Hematopoietic multipotent progenitor cell treated with erythropoietin and hydrocortisone succinate and interleukin-3 and kit ligand, for 4 days (in vitro differentiated cells): ENCODE data around the gene DLAT.
A peak's percentile ranks its signal among the peaks of the same experiment; 100 is the strongest.

Experiments
- DNase-seq: peaks from one replicate; pipeline ENCODE4 v3.0.0-alpha.2; 2015

DLAT gene

DNA sequence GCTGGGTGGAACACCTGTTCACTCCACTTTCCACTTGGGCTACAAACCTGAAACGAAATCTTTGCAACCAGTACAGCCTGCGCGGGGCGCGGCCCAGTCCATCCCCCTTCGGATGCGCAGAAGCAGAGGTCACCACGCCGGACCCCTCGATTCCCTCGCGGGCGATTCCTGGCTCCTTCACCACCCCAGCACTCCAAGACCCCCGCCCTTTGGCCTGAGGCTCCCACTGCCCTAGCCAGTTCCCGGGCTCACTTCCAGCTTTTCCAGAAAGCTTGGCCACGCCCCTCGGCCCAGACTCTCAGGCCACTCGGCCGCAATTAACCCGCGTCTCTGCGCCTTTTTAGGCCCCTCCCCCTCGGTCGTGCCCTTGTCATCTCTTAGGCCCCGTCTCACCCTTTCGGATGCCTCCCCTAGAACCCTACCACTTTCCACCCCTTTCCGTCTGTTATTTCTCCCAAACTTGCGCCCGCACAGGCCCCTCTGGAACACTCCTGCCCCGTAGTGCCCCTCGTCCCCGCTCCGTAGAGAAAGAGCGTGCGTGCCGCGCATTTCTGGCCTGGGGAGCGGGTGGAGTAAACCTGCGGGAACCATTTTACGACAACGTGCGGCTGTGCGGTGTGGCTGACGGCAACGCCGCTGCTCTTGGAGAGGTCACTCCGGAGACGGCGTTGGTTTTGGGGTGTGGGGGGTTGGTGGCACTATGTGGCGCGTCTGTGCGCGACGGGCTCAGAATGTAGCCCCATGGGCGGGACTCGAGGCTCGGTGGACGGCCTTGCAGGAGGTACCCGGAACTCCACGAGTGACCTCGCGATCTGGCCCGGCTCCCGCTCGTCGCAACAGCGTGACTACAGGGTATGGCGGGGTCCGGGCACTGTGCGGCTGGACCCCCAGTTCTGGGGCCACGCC lies at the start of gene DLAT:
DLAT (plus strand) TSS at position 636 of the 906 bp plus-strand sequence; CDS start at position 701, 65 bp downstream.
- peak; percentile 97 for DNase-seq

DNA sequence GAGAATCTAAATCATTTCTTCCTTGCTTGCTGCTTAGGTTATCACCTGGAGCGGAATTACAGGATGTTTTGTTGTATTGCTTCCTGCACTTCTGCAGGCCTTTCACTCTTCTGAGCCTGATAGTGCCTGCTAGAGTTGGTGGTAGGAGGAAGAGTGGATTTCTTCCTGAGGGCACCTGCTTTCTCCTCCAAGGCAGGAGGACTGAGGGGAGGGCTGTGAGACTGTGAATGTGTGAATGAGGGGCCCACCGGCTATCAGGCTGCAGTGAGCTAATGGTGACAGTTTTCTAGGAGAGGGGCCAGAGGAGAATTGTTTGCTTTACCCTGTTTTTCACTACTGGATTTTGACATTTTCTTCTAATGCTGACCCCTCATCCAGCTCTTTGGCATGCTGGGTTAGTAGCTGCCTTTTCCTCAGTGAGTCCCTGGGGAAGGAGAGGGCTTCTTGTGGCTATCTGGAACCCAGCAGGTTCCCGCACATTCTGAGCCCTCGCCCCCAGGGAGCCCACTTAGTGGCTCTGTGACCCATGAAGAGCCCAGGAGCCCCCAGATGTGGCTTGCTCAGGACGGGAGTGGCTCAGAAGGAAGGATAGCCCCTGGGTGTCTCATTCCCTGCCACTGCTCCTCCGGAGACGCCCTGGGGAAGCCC lies 49.0 kb upstream of the DLAT start:
- DNase-seq, result no peak

DNA sequence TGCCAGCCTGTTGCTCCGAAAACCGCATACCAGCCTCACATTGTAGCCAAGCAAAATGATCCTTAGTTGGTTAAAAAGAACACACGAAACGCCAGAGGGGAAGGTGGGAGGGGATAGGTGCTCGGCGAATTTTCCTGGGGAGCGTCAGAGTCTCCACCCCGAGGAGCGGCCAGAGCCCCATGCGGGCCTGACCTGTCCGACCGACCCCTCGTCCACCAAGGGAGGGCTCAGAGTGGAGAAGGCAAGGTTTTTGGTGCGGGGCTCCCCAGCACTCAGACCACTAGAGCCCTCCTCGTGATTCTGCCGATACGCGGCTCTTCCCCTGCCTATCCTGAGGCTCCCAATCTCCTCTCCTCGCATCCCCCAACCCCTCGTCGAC lies 48.5 kb upstream of the DLAT start:
- DNase-seq, result no peak

DNA sequence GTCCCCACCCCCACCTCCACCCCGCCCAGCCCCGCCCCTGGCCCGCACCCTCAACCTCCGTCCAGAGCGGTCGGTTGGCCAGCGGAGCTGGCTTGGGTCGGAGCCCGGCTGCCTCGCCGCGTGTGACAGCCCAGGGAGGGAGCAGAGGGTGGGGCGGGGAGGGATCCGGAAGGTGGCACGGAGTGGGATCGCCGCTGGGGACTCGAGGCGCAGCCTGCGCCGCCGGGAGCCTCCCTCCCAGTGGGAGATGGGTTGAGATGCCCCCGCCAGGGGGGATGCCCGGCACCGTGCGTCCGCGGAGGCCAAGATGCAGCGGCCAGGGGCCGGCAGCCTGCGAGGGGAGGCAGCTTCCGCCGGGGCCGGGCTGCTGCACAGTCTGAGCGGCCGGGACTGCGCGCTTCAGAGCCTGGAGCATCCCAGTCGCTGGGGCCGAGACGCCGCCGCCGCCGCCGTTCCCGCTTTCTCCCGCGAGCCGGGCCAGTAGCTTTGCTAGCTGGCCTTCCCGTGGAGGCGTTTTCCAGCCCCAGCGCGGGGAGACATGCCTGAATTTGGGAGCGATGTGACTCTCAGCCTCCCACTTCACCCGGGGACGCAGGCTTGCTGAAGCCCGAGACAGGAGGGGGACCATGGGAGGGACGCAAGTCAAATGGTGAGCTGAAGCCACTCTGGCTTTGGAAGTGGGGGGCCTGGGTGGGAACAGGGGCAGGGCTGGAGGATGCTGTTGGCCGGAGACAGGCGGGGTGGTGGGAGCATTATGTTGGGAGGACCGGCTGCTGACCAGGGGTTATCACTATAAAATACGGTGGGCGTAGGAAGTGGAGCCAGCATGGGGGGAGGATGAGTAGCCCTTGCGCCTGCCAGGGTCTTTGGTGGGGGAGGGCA lies 47.8 kb upstream of the DLAT start:
- DNase-seq, result peak; percentile 39

DNA sequence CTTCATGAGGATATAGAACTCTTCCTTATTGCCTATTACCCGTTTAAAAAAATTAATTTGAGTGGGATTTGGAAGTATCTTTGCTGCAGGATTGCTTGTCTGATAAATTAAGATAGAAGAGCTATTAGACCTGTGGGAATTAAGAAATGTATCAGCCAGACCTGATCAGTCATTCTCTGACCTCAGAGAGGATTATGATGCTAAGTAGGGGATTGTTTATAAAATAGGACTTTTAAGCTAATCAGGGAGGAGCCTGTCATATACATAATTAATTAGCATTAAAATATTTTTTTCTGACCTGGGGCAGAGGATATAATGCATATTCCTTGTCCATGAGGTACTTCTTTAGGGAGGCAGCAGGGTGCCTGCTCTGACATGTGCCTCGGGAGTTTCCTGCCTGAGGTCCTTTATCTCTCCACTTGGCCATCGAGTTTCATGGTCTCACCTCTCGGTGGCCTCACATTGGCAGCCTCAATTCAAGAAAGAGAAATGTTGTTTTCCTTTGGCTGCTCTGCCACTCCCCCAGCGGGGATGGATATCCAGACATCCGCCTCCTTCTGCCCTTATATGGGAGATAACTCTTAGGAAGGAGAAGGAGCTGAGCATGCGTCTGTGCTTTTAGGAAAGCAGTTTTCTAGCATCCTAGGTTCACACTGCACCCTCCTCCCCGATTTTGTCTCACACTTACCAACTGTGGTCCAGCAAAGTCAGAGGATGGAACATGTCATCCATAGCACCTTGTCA lies 47.0 kb upstream of the DLAT start:
- DNase-seq, result no peak

DNA sequence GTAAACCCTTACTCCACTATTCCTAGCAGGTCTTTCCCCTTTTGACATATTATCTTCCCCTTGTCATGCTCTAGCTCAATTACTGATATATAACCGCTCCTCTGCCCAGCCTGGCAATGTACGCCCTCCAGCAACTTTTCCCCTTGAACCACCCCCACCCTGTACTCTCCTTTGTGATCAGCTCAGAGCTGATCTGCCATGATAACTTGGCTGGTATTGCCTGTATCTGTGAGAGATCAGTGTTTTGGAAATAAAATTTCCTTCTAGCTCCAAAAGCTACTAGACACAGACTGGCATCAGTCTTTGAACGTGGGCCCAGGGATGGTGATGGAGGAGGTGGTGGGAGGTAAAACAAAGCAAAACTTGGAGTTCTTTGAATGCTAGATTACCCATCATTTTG lies 45.1 kb upstream of the DLAT start:
- no peak for DNase-seq

DNA sequence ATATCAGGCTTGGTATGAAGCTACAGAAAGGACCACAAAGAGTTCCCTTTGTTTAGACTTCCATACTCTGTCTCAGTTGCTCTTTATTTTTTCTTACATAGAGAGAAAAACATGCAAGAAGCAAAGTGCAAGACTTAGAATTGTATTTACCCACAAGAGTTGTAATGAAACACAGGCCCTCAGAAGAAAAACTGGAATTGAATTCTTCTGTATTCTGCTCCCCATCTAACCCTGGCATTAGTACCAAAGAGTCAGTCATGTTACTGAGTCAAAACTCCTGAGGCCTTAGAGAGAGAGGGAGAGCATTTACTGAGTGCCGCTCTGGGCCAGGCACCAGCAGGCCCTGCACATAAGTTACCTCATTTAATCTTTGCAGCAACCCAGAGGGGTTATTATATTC lies 43.9 kb upstream of the DLAT start:
- no peak for DNase-seq

DNA sequence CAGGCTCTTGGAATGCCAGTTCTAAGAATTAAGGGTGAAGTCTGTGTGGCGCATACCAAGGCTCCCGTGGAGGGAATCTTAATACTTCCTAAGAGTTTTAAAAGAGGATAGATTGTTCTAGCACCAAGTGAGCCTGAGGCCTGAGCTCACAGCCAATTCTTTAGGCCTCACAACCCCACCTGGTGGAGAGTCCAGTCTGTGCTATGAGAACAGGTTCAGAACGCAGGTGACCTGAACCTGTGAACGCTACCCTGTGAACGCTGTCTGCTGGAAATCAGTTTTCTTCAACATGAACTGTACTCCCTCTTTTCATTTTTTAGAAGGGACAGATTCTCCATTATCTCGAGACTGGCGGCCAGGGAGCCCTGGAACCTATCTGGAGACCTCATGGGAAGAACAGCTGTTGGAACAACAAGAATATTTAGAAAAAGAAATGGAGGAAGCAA lies 43.2 kb upstream of the DLAT start:
- DNase-seq, result peak; percentile 74

DNA sequence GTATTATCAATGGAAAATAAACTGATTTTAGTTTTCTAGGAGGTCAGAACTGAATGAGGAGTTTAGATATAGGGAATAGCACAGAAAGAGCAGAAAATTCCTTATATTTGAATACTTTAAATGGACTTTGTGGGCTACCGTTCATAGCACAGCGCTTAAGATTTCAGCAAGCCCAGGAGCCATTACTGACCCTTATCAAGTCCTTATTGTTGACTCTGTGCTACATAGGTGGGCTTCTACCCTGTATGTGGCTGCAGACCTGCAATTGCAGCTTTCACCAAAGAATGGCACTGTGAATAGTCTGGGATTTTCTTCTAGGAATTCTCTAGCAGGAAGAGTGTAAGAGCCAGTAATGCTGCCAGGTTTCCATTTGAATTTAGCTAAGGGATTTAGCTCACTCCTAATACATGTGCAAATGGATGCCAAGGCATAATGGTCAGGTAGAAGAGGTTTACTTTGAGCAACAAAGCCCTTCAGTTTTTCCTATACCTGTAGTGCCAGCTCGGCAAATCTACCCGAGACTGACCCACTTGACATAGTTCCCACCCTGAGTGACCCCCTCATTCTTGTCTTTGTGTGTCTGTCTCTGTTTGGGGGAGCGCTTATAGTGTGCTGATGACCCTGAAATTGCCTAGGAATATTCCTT lies 42.5 kb upstream of the DLAT start:
- DNase-seq, result no peak

DNA sequence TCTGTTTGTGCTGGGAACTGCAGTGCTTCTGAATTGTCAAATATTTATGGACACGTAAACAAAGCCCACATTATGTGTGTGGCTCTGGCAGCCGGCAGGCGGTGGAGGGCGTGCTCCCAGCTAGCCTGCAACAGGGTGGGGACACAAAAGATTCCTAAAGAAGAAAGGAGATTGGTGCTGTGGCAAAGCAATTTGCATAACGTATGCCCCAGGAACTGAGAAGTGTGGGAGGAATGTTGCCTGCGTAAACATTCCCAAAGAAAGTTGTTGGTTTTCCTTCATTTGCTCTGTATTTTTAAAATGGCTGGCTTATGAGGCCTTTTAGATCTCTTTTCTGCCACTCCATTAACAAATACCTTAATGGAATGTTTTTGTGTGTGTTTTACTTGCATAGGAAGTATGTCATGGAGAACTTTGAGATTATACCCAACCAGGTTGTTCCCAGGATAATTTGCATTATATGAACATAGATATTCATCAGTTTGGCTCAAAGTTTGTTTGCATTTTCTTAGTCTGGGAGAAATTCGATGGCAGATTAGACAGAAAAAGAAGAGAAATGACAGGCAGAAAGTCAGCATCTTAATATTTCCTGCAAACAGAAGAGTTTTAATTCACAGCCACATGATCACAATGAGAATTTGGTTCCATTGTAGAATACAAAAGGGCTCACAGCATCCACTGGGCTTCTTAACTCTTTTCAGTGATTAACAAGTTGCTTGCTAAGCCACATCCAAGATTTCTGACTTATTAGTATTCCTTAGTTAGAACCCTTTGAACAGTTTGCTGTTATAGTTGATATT lies 41.8 kb upstream of the DLAT start:
- DNase-seq, result no peak

DNA sequence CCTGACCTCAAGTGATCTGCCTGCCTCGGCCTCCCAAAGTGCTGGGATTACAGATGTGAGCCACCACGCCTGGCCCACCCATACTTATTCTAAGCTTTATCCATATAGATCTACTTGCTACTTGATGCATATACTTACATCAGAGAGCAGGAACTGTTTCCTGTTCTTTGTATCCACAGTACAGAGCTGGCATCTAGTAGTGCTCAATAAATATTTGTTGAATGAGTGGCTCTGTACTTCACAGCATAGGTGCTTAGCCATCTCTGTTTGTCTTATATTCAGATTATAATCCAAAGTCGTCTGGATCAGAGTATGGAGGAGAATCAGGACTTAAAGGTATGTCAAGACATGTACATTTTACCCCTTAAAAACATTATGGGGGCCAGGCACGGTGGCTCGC lies 38.6 kb upstream of the DLAT start:
- DNase-seq, result no peak

DNA sequence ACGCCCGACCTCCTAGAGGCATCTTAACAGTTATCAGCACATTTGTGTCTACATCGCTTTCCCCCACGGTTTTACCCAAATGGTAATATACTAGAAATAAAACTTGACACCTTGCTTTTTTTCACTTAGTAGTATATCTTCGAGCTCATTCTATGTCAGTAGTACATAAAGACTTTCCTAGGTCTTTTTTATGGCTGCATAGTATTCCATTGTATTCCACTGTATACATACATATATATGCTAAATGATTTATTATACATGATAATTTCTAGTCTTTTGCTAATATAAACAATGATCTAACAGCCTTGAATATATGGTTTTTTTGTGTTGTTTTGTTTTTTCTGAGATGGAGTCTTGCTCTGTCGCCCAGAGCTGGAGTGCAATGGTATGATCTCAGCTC lies 34.8 kb upstream of the DLAT start:
- no peak for DNase-seq

DNA sequence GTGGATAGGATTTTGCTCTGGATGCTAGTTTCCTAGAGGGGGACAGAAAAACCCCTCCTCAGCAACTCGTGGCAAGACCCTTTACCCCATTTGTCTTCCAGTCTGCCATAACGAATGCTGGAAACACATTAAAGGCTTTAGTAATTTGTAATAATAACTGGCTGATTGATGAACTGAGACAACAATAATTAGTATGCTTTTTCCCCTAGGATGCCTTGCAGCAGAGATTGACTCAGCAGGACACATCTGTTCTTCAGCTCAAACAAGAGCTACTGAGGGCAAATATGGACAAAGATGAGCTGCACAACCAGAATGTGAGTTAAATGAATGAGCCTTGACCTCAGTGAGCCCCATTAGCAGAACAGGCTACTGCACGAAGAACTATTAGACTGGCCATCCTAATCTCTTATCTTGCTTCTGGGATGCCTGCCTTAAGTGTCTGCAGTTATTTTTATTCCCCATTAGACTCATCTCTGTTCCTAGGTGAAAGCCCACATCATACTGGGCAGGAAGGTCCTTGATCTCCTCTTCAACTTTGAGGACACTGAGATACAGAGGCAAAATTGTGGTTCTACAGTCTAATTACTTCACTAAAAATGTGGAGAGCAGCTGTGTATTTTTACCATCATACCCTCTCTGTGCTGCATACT lies 32.9 kb upstream of the DLAT start:
- DNase-seq, result no peak

DNA sequence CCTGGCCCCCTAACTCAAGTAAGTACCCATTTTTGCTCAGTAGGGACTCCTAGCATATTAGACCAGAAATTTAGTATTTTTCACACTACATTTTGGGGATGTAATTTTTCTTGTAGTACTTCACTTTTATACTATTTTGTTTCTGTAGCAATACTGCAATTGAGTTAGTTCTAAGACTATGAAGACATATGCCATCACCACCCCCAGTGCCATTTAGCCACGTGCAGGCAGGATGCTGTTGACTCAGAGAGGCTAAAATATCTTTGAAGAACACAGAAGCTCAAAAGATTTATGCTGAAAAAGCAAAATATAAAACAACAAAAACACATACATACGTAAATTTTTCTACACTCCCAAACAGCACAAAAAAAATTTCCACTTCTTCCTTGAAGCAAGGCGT lies 29.1 kb upstream of the DLAT start:
- no peak for DNase-seq

DNA sequence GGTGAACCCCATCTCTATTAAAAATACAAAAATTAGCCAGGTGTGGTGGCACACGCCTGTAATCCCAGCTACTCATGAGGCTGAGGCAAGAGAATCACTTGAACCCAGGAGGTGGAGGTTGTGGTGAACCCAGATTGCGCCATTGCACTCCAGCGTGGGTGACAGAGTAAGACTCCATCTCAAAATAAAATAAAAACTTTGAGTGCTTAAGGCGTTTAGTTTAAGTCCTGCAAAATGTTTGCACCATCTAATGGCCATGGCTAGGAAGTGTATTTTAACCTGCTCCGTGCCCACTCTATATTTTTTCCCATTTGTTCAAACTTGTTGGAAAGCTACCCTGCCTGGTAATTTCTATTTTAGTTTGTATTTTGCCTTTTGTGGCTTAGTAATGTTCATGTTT lies 28.5 kb upstream of the DLAT start:
- peak; percentile 67 for DNase-seq

DNA sequence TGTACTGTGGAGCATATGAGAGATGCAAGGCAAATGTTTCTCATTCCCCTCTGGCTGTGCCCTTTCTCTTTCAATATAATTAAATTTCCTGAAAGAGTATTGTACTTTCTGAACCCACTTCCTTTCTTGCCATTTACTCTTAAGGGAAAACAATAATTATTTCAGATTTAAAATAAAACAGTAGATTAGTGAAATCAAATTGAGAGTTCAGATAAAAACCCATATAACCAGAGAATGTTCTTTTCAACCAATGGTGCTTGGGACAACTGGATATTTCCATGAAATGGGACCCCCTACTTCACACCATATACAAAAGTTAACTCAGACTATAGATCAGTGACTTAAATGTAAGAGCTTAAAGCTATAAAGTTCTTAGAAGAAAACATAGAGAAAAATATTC lies 26.1 kb upstream of the DLAT start:
- DNase-seq, result no peak

DNA sequence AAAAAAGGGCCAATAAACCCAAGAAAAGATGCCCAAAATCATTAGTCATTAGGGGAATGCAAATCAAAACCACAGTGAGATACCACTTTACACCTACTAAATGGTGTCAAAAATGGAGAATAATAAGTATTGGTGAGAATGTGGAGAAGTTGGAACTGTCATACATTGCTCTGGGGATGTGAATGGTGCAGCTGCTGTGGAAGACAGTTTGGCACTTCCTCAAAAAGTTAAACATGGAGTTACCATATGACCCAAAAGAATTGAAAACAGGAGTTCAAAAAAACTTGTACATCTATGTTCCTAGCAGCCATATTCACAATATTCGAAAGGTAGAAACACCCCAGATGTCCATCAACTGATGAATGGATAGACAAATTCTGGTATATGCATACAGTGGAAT lies 24.5 kb upstream of the DLAT start:
- no peak for DNase-seq

DNA sequence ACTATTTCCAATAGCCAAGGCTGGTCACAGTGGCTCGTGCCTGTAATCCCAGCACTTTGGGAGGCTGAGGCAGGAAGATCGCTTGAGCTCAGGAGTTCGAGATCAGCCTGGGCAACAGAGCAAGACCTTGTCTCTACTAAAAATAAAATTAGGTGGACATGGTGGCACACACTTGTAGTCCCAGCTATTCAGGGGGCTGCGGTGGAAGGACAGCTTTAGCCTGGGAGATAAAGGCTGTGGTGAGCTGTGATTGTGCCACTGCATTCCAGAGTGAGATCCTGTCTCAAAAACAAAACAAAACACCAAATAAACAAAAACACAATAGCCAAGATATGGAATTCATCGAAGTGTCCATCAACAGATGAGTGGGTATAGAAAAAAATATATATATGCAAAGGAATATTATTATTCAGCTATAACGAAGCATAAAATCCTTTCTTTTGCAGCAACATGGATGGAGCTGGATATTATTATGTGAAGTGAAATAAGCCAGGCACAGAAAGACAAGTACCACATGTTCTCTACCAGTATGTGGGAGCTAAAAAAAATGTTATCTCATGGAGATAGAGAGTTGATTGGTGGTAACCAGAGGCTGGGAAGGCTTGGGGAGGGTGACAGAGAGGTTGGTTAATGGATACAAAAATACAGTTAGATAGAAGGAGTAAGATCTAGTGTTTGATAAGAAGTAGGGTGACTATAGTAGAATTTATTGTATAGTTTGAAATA lies 22.6 kb upstream of the DLAT start:
- DNase-seq, result no peak

DNA sequence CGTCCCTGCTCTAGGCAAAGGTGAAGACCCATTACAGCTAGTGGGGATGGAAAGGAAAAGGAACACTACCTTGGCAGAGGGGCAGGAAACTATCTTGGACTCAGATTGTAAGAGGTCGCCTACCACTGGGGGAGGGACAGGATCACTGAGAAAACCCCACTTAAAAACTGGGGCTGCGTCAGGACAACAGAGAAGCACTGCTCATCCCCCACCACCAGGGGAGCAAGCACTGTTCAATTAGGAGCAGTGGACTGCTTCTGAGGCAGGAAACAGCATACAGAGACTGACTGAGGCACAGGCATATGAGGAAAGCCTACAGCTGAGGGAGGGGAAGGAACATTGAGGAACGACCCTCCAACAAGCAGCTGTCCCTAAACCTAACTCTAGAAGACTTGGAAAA lies 20.8 kb upstream of the DLAT start:
- peak; percentile 71 for DNase-seq
